Body of pancreas (tissue), 4 donors: ENCODE results near the gene CSMD2.

Source experiments
- POLR2A ChIP-seq, 3 donors: fragments of 450-650 bp; IDR thresholded peaks; one replicate each; pipeline ENCODE4 v1.6.1; 2016; ENCODE audit warnings: antibody characterized with exemption in 3 of 3, mild to moderate bottlenecking in 2 of 3
- TF ChIP-seq, protein P1 (sequence below), 7 experiments: fragments of 450-650 bp in 4 of 7; fragments of 200-600 bp in 3 of 7; sonication (generic) in 3 of 7; IDR thresholded peaks; one replicate each; pipeline ENCODE4 v1.5.1; 2016 to 2019; ENCODE audit warnings: antibody characterized with exemption in 7 of 7

GRCh38 chr1:33846861-33847260, 318.2 kb downstream of the CSMD2 start:
- TF ChIP-seq, protein P1, sequence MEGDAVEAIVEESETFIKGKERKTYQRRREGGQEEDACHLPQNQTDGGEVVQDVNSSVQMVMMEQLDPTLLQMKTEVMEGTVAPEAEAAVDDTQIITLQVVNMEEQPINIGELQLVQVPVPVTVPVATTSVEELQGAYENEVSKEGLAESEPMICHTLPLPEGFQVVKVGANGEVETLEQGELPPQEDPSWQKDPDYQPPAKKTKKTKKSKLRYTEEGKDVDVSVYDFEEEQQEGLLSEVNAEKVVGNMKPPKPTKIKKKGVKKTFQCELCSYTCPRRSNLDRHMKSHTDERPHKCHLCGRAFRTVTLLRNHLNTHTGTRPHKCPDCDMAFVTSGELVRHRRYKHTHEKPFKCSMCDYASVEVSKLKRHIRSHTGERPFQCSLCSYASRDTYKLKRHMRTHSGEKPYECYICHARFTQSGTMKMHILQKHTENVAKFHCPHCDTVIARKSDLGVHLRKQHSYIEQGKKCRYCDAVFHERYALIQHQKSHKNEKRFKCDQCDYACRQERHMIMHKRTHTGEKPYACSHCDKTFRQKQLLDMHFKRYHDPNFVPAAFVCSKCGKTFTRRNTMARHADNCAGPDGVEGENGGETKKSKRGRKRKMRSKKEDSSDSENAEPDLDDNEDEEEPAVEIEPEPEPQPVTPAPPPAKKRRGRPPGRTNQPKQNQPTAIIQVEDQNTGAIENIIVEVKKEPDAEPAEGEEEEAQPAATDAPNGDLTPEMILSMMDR (IDR thresholded peaks at IDR 0.05) = no peak
- TF ChIP-seq POLR2A (IDR thresholded peaks at IDR 0.05) = no peak
